ENCODE results near the gene HES1.

DNA sequence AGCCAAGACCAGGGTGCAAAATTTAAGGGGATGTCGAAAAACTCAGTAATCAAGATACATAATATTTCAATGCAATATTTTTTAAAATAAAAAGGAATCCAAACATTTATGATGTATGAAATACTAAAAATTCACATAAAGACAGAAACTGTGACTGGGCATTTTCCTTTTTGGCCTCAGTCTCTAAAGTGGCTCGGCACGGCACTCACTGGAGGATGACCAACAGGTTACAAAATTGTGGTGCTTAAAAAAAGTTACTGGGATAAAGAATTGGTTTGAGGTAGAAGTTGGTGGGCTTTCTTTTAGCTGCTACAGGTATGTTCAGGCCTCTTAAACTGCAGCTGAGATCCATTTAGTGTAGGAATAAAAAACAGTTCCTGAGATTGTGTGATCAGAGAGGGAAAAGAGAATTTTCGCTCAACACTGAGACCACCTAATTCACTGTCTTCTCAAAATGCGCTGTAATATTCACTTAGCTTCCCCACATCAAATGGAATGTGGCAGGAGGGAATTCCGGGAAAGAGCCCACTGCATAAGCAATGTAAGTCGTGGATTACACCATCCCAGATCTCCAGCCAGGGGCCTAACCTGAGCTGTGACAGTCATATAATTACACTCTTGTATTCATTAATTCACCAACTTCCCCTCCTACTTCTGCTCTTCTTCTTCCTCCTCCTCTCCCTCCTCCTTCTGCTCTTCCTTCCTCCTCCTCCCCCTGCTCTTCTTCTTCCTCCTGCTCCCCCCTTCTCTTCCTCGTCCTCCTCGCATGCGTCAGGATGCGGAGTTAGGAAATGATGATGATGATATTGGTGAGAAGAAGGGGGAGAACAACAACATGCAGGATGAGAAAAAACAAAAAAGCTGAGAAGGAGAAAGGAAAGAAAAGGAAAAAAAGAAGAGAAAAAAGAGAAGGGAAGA lies 45.9 kb downstream of the HES1 start:
- TF ChIP-seq, protein P1, sequence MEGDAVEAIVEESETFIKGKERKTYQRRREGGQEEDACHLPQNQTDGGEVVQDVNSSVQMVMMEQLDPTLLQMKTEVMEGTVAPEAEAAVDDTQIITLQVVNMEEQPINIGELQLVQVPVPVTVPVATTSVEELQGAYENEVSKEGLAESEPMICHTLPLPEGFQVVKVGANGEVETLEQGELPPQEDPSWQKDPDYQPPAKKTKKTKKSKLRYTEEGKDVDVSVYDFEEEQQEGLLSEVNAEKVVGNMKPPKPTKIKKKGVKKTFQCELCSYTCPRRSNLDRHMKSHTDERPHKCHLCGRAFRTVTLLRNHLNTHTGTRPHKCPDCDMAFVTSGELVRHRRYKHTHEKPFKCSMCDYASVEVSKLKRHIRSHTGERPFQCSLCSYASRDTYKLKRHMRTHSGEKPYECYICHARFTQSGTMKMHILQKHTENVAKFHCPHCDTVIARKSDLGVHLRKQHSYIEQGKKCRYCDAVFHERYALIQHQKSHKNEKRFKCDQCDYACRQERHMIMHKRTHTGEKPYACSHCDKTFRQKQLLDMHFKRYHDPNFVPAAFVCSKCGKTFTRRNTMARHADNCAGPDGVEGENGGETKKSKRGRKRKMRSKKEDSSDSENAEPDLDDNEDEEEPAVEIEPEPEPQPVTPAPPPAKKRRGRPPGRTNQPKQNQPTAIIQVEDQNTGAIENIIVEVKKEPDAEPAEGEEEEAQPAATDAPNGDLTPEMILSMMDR (IDR thresholded peaks at IDR 0.05) = no peak
- TF ChIP-seq POLR2A (IDR thresholded peaks at IDR 0.05) (no peak), EP300 (IDR thresholded peaks at IDR 0.05) (no peak)
